ENCODE results near the gene ARHGAP33. TPM values are rescaled to one million over a fixed set of nuclear protein-coding genes. Genes with fewer than 3 reads are reported as not detected.
A peak's percentile ranks its signal among the peaks of the same experiment; 100 is the strongest.

Gene ARHGAP33
- total RNA-seq, 1 experiment from 2014 or later: 43.9 TPM

DNA sequence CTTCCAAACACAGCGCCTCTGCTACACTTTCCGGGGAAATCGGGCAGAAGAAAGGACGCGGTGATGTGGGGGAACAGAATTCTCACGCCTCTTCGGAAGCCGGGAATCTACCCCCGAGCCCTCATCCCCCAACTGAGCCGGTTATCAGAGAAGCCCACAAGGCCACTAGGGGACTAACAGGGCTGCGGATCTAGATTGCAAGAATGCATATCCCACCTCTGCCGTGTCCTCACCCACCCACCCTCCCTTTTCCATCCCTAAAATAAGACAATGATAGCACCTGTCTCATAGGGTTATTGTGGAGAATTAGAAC, 34.2 kb upstream of the ARHGAP33 start (continued):
- TF ChIP-seq, protein P1, sequence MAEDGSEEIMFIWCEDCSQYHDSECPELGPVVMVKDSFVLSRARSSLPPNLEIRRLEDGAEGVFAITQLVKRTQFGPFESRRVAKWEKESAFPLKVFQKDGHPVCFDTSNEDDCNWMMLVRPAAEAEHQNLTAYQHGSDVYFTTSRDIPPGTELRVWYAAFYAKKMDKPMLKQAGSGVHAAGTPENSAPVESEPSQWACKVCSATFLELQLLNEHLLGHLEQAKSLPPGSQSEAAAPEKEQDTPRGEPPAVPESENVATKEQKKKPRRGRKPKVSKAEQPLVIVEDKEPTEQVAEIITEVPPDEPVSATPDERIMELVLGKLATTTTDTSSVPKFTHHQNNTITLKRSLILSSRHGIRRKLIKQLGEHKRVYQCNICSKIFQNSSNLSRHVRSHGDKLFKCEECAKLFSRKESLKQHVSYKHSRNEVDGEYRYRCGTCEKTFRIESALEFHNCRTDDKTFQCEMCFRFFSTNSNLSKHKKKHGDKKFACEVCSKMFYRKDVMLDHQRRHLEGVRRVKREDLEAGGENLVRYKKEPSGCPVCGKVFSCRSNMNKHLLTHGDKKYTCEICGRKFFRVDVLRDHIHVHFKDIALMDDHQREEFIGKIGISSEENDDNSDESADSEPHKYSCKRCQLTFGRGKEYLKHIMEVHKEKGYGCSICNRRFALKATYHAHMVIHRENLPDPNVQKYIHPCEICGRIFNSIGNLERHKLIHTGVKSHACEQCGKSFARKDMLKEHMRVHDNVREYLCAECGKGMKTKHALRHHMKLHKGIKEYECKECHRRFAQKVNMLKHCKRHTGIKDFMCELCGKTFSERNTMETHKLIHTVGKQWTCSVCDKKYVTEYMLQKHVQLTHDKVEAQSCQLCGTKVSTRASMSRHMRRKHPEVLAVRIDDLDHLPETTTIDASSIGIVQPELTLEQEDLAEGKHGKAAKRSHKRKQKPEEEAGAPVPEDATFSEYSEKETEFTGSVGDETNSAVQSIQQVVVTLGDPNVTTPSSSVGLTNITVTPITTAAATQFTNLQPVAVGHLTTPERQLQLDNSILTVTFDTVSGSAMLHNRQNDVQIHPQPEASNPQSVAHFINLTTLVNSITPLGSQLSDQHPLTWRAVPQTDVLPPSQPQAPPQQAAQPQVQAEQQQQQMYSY (CRISPR knock-in tag; IDR thresholded peaks at IDR 0.05): no peak
- no peak for TF ChIP-seq ZNF423 (CRISPR knock-in tag; IDR thresholded peaks at IDR 0.05)
- TF ChIP-seq, protein P2, sequence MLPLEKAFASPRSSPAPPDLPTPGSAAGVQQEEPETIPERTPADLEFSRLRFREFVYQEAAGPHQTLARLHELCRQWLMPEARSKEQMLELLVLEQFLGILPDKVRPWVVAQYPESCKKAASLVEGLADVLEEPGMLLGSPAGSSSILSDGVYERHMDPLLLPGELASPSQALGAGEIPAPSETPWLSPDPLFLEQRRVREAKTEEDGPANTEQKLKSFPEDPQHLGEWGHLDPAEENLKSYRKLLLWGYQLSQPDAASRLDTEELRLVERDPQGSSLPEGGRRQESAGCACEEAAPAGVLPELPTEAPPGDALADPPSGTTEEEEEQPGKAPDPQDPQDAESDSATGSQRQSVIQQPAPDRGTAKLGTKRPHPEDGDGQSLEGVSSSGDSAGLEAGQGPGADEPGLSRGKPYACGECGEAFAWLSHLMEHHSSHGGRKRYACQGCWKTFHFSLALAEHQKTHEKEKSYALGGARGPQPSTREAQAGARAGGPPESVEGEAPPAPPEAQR (CRISPR knock-in tag; IDR thresholded peaks at IDR 0.05): no peak
- TF ChIP-seq, protein P3, sequence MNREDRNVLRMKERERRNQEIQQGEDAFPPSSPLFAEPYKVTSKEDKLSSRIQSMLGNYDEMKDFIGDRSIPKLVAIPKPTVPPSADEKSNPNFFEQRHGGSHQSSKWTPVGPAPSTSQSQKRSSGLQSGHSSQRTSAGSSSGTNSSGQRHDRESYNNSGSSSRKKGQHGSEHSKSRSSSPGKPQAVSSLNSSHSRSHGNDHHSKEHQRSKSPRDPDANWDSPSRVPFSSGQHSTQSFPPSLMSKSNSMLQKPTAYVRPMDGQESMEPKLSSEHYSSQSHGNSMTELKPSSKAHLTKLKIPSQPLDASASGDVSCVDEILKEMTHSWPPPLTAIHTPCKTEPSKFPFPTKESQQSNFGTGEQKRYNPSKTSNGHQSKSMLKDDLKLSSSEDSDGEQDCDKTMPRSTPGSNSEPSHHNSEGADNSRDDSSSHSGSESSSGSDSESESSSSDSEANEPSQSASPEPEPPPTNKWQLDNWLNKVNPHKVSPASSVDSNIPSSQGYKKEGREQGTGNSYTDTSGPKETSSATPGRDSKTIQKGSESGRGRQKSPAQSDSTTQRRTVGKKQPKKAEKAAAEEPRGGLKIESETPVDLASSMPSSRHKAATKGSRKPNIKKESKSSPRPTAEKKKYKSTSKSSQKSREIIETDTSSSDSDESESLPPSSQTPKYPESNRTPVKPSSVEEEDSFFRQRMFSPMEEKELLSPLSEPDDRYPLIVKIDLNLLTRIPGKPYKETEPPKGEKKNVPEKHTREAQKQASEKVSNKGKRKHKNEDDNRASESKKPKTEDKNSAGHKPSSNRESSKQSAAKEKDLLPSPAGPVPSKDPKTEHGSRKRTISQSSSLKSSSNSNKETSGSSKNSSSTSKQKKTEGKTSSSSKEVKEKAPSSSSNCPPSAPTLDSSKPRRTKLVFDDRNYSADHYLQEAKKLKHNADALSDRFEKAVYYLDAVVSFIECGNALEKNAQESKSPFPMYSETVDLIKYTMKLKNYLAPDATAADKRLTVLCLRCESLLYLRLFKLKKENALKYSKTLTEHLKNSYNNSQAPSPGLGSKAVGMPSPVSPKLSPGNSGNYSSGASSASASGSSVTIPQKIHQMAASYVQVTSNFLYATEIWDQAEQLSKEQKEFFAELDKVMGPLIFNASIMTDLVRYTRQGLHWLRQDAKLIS (CRISPR knock-in tag; IDR thresholded peaks at IDR 0.05; ENCODE audit: borderline replicate concordance): no peak
- TF ChIP-seq, protein P4, sequence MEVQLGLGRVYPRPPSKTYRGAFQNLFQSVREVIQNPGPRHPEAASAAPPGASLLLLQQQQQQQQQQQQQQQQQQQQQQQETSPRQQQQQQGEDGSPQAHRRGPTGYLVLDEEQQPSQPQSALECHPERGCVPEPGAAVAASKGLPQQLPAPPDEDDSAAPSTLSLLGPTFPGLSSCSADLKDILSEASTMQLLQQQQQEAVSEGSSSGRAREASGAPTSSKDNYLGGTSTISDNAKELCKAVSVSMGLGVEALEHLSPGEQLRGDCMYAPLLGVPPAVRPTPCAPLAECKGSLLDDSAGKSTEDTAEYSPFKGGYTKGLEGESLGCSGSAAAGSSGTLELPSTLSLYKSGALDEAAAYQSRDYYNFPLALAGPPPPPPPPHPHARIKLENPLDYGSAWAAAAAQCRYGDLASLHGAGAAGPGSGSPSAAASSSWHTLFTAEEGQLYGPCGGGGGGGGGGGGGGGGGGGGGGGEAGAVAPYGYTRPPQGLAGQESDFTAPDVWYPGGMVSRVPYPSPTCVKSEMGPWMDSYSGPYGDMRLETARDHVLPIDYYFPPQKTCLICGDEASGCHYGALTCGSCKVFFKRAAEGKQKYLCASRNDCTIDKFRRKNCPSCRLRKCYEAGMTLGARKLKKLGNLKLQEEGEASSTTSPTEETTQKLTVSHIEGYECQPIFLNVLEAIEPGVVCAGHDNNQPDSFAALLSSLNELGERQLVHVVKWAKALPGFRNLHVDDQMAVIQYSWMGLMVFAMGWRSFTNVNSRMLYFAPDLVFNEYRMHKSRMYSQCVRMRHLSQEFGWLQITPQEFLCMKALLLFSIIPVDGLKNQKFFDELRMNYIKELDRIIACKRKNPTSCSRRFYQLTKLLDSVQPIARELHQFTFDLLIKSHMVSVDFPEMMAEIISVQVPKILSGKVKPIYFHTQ (CRISPR knock-in tag; IDR thresholded peaks at IDR 0.05): no peak

DNA sequence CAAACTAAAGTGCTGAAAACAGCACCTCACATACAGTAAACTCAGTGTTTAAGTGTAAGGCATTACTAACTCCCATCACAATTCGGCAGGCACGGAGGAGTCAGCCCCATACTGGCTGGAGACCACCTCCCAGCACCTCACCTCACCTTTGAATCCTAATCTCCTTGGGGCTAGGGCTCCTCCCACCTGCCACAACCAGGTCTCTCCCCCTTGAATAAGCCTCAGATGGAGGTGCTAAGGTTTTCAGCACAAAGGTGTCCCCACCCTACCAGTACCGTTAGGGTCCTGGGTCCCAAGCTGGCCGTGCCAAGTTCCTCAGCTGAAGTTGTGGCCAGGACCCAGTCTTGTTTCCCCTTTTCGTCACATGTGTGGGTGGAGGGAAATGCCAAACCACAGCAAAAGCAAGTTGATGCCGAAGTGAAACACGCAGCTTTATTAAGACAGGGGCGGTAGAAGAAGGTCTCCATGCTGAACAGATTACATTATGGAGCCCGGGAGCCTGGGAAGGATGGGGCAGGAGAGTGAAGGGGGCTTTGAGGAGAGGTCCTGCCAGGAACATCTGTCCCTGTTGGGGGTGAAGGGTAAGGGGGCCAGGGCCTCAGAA, 33.1 kb upstream of the ARHGAP33 start, which contains the start of gene IGFLR1:
Gene IGFLR1, minus strand, starts transcription at position 332 of the 604 bp plus-strand sequence. CDS start 1,272 bp downstream, outside the sequence.
- DNase-seq (ENCODE audit: low spot score) (no peak), ATAC-seq (no peak)
- peaks cover 16% of the 10 kb centered on the region for H3K36me3 Mint-ChIP-seq
- peak within 1 kb of the TSS; percentile 54 for H3K4me3 Mint-ChIP-seq
- peak within 1 kb of the TSS; percentile 84 for H3K27ac Mint-ChIP-seq
- H3K9me3 Mint-ChIP-seq: no peaks in the 10 kb centered on the region
- H3K4me1 Mint-ChIP-seq: peaks cover 20% of the 10 kb centered on the region
- no peak for TF ChIP-seq ATF1 (CRISPR knock-in tag; IDR thresholded peaks at IDR 0.05)
- no peak for TF ChIP-seq FOXK1 (CRISPR knock-in tag; IDR thresholded peaks at IDR 0.05)
- no peak for TF ChIP-seq CREM (CRISPR knock-in tag; IDR thresholded peaks at IDR 0.05)
- TF ChIP-seq CBFB (CRISPR knock-in tag; IDR thresholded peaks at IDR 0.05; ENCODE audit: low read depth): no peak
- TF ChIP-seq MXD4 (CRISPR knock-in tag; IDR thresholded peaks at IDR 0.05; ENCODE audit: borderline replicate concordance): no peak
- TF ChIP-seq, protein P5, sequence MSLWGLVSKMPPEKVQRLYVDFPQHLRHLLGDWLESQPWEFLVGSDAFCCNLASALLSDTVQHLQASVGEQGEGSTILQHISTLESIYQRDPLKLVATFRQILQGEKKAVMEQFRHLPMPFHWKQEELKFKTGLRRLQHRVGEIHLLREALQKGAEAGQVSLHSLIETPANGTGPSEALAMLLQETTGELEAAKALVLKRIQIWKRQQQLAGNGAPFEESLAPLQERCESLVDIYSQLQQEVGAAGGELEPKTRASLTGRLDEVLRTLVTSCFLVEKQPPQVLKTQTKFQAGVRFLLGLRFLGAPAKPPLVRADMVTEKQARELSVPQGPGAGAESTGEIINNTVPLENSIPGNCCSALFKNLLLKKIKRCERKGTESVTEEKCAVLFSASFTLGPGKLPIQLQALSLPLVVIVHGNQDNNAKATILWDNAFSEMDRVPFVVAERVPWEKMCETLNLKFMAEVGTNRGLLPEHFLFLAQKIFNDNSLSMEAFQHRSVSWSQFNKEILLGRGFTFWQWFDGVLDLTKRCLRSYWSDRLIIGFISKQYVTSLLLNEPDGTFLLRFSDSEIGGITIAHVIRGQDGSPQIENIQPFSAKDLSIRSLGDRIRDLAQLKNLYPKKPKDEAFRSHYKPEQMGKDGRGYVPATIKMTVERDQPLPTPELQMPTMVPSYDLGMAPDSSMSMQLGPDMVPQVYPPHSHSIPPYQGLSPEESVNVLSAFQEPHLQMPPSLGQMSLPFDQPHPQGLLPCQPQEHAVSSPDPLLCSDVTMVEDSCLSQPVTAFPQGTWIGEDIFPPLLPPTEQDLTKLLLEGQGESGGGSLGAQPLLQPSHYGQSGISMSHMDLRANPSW (CRISPR knock-in tag; conservative IDR thresholded peaks at IDR 0.05; ENCODE audit: low read depth): no peak
- TF ChIP-seq, protein P6, sequence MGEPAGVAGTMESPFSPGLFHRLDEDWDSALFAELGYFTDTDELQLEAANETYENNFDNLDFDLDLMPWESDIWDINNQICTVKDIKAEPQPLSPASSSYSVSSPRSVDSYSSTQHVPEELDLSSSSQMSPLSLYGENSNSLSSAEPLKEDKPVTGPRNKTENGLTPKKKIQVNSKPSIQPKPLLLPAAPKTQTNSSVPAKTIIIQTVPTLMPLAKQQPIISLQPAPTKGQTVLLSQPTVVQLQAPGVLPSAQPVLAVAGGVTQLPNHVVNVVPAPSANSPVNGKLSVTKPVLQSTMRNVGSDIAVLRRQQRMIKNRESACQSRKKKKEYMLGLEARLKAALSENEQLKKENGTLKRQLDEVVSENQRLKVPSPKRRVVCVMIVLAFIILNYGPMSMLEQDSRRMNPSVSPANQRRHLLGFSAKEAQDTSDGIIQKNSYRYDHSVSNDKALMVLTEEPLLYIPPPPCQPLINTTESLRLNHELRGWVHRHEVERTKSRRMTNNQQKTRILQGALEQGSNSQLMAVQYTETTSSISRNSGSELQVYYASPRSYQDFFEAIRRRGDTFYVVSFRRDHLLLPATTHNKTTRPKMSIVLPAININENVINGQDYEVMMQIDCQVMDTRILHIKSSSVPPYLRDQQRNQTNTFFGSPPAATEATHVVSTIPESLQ (CRISPR knock-in tag; IDR thresholded peaks at IDR 0.05): no peak
- TF ChIP-seq ETV6 (CRISPR knock-in tag; IDR thresholded peaks at IDR 0.05): no peak
- TF ChIP-seq EMX1 (CRISPR knock-in tag; IDR thresholded peaks at IDR 0.05): no peak
- TF ChIP-seq GTF2I (CRISPR knock-in tag; conservative IDR thresholded peaks at IDR 0.05): no peak
- ChIA-PET POLR2A (interaction anchor here (0.9 kb wide), 1 partner anchor 42 kb away, joined by 3 read pairs; no protein-coding TSS in a partner anchor), CTCF (no interaction called here)
- H3K27me3 Mint-ChIP-seq (ENCODE audit: low read depth): no peaks in the 10 kb centered on the region

Data from WTC11 (cell line).